ENCODE results near the gene CKB.

The CKB gene

GRCh38 chr14:103522649-103523574, at the start of gene CKB:
CKB (minus strand) TSS chr14:103522830; CDS start chr14:103522493, 337 bp downstream.
- Mint-ChIP-seq H3K27me3 (peaks cover 28% of the 10 kb centered on the region), H3K4me3 (peak within 1 kb of the TSS; percentile 35 to 66)
- no peak for DNase-seq

GRCh38 chr14:103569408-103569807, 46.8 kb upstream of the CKB start:
- no peak for ATAC-seq

More at GRCh38 chr14:103522649-103523574, at the start of gene CKB:
- Mint-ChIP-seq H3K27ac (no peak within 1 kb of the TSS), H3K4me1 (peaks cover 31% of the 10 kb centered on the region), H3K9me3 (no peaks in the 10 kb centered on the region)
- no peak for ATAC-seq

DNA sequence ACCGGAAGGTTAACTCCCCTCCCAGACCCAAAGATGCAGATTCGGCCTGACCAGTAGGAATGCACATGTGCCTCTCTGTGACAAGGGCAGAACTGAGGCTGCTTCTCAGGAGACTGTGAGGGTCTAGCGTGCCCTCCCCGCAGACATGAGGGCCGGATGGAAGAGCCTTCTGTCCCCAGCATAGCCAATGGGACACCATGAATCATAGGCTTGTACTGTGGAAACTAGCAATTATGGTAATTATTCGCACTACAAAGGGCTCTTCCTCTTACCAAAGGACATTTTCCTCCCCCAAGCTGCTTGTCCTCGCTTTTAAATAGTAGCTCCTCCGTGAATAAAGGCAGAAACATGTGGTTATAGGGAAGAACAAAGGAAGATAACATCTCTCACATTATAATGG, 46.3 kb upstream of the CKB start:
- no peak for DNase-seq
- Mint-ChIP-seq H3K9me3 (no peaks in the 10 kb centered on the region), H3K27ac (no peak overlapping the region), H3K4me1 (peaks cover 22% of the 10 kb centered on the region), H3K4me3 (no peak overlapping the region), H3K27me3 (no peaks in the 10 kb centered on the region)
- ATAC-seq, result no peak

More at GRCh38 chr14:103569408-103569807, 46.8 kb upstream of the CKB start:
- DNase-seq, result no peak
- Mint-ChIP-seq H3K9me3 (no peaks in the 10 kb centered on the region), H3K27ac (no peak overlapping the region), H3K4me3 (no peak overlapping the region), H3K27me3 (no peaks in the 10 kb centered on the region), H3K4me1 (peaks cover 20% of the 10 kb centered on the region)

DNA sequence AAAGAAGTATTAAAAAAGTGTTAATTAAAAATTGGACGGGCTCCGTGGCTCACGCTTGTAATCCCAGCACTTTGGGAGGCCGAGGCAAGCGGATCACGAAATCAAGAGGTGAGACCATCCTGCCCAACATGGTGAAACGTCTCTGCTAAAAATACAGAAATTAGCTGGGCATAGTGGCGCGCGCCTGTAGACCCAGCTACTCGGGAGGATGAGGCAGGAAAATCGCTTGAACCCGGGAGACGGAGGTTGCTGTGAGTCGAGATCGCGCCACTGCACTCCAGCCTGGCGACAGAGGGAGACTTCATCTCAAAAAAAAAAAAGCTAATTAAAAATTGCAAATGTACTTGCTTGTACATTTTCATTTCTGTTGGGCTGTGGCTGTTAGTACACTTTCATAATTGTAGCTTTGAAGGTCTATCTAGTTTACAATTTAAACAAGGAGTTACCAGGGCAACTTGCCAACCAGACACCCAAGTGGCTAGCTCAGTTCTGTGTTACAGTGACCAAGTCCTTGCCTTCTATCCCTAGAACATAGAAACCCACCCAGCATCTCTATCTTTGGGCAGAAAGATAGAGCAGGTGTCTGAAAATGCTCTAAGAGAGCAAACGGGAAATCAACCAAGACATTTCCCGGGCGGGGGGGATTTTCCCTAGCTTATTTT, 41.3 kb upstream of the CKB start:
- H3K27me3 Mint-ChIP-seq, result no peaks in the 10 kb centered on the region
- peaks cover 59% of the 10 kb centered on the region for H3K4me1 Mint-ChIP-seq
- peak overlapping the region in 1 of 2 donors; percentile 96 for H3K27ac Mint-ChIP-seq
- H3K4me3 Mint-ChIP-seq, result peak overlapping the region; percentile 92 to 98
- ATAC-seq (no peak), DNase-seq (no peak)
- no peaks in the 10 kb centered on the region for H3K9me3 Mint-ChIP-seq

- Mint-ChIP-seq H3K4me3 (peak overlapping the region; percentile 92 to 98), H3K27ac (peak overlapping the region; percentile 92 to 96), H3K4me1 (peaks cover 66% of the 10 kb centered on the region), H3K9me3 (no peaks in the 10 kb centered on the region), H3K27me3 (no peaks in the 10 kb centered on the region)
- ATAC-seq (no peak), DNase-seq (no peak)
Observed at GRCh38 chr14:103563226-103563620, 40.6 kb upstream of the CKB start.

DNA sequence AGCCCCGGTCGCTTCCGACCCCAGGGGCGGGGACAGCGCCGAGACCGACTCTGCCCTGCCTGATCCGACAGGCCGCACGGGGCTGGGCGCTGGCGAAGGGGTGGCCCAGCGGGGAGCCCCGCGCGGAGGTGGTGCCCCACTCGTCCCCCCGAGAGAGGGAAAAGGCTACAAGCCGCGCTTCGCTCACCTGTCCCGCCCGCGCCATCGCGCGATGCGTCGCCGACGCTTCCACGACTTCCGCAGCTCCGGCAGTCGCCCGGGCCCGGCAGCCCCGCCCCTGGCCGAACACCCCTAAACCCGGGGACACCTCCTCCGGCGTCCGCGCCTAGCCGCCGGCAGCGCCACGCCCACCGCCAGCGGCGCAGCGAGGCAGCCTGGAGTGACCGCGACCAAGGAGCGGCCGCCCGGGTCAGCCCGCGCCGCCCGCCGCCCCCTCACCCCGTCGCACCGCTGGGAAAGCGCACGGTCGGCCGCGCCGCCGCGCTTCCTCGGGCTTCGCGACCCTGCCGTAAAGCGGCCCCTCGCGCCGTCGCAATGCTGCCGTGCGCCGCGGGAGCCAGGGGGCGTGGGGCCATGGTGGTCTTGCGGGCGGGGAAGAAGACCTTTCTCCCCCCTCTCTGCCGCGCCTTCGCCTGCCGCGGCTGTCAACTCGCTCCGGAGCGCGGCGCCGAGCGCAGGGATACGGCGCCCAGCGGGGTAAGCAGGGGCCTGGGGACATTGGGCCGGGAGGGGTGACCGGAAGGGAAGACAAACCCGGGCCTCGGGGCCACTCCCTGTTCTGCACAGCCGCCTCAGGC, 40.0 kb upstream of the CKB start, which contains the start of the genes BAG5 and COA8:
Gene BAG5 (minus strand): TSS at position 229 of the 797 bp plus-strand sequence. CDS start 1,493 bp downstream, outside the sequence.
Gene COA8 (plus strand): TSS at position 532 of the 797 bp plus-strand sequence. CDS start 42 bp downstream, at position 574.
- peak within 1 kb of the TSS; percentile 94 to 96 for H3K27ac Mint-ChIP-seq
- DNase-seq, result peak; percentile 88 to 90
- peak; percentile 89 for ATAC-seq
- no peaks in the 10 kb centered on the region for H3K9me3 Mint-ChIP-seq
- H3K27me3 Mint-ChIP-seq, result no peaks in the 10 kb centered on the region
- H3K4me3 Mint-ChIP-seq, result peak within 1 kb of the TSS; percentile 96 to 98
- peaks cover 66% of the 10 kb centered on the region for H3K4me1 Mint-ChIP-seq

GRCh38 chr14:103562179-103562428, 39.5 kb upstream of the CKB start:
- H3K27me3 Mint-ChIP-seq, result no peaks in the 10 kb centered on the region
- ATAC-seq, result peak; percentile 77
- no peaks in the 10 kb centered on the region for H3K9me3 Mint-ChIP-seq
- DNase-seq, result no peak
- H3K4me1 Mint-ChIP-seq, result peaks cover 71% of the 10 kb centered on the region
- peak overlapping the region; percentile 96 to 98 for H3K4me3 Mint-ChIP-seq
- peak overlapping the region; percentile 94 to 96 for H3K27ac Mint-ChIP-seq

DNA sequence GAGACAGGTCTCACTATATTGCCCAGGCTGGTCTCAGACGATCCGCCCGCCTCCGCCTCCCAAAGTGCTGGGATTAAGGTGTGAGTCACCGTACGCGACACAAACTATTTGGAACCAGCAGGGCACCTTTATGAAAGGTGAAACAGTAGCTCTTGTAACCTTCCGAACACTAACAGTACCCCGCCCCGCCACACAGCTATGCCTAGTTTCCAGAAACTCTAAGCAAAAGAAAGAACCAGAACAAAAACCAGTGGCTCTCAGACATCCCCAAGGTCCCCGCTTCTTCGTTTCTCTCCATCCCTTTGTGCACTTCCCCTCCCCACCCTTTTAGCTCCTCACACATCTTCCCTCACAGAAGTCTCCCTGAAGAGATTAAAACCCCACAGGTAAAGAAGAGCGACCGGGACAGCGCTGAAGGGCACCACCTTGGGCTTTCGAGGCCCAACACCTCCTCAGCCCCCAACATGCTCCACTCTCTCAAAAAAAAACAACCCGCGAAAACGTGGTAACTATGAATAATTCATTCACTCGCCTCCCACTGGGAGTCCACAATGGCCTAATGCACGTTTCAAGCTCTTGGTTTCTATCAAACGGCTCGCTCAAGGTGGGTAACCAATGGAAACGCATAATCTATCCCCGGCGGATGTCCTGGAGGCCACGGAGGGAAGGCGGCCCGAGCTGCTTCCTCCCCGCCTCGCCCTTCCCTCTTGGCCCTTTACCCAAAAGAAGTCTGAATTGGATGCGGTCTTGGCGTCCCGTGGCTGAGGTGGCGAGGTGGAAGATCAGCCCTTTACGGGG, 39.0 kb upstream of the CKB start:
- peaks cover 72% of the 10 kb centered on the region for H3K4me1 Mint-ChIP-seq
- no peaks in the 10 kb centered on the region for H3K9me3 Mint-ChIP-seq
- no peaks in the 10 kb centered on the region for H3K27me3 Mint-ChIP-seq
- peak overlapping the region; percentile 94 to 96 for H3K27ac Mint-ChIP-seq
- peak; percentile 71 for ATAC-seq
- H3K4me3 Mint-ChIP-seq, result peak overlapping the region; percentile 96 to 98
- peak; percentile 34 to 58 for DNase-seq

DNA sequence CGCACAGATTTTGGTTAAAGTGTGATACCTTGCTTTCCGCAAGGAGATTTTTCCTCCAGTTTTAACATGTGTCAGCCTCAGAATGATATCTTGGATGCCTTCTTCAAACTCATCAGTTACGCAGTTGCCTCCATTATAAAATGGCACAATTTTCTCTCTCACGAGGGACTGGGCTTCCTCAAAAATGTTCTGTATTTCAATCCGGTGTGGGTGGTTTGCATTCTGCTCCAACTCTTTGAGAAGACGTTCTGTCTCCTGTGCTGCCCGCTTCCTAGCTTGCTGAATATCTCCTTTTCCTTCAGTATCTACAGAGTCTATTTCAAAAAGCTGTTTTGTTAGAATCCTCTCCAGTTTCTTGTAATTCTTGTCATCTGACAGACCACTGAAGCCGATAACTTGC, 38.1 kb upstream of the CKB start:
- ATAC-seq, result no peak
- no peaks in the 10 kb centered on the region for H3K27me3 Mint-ChIP-seq
- no peak overlapping the region for H3K27ac Mint-ChIP-seq
- no peaks in the 10 kb centered on the region for H3K9me3 Mint-ChIP-seq
- peaks cover 70% of the 10 kb centered on the region for H3K4me1 Mint-ChIP-seq
- peak overlapping the region; percentile 96 to 98 for H3K4me3 Mint-ChIP-seq
- no peak for DNase-seq

DNA sequence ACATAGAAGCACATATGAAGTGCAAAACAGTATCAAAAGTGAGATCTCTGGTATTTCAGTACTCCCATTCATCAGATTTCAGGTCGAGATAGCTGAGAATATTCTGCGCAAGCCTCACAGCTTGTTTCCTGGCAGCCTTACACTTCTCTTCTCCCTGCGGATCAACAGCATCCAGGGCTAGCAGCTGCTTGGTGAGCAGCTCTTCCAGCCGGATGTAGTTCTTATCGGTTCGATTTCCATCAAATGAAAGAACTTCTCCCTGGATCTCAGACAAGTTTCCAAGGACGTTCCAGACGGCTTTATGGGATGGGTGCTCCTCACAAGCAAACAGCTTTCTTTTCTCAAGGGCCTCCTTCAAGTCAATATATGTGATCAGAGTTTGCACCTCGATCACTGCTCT, 37.1 kb upstream of the CKB start:
- Mint-ChIP-seq H3K4me3 (no peak overlapping the region), H3K9me3 (no peaks in the 10 kb centered on the region), H3K27me3 (no peaks in the 10 kb centered on the region), H3K4me1 (peaks cover 73% of the 10 kb centered on the region), H3K27ac (no peak overlapping the region)
- ATAC-seq (no peak), DNase-seq (no peak)

- Mint-ChIP-seq H3K9me3 (no peaks in the 10 kb centered on the region), H3K4me3 (no peak overlapping the region), H3K4me1 (peaks cover 63% of the 10 kb centered on the region), H3K27ac (no peak overlapping the region), H3K27me3 (no peaks in the 10 kb centered on the region)
- DNase-seq, result no peak
- no peak for ATAC-seq
Observed at GRCh38 chr14:103558071-103558882, 35.6 kb upstream of the CKB start.

GRCh38 chr14:103556946-103557758, 34.5 kb upstream of the CKB start:
- DNase-seq (no peak), ATAC-seq (no peak)
- Mint-ChIP-seq H3K4me1 (peaks cover 63% of the 10 kb centered on the region), H3K4me3 (no peak overlapping the region), H3K27me3 (no peaks in the 10 kb centered on the region), H3K27ac (peak overlapping the region in 1 of 2 donors; percentile 71), H3K9me3 (no peaks in the 10 kb centered on the region)

DNA sequence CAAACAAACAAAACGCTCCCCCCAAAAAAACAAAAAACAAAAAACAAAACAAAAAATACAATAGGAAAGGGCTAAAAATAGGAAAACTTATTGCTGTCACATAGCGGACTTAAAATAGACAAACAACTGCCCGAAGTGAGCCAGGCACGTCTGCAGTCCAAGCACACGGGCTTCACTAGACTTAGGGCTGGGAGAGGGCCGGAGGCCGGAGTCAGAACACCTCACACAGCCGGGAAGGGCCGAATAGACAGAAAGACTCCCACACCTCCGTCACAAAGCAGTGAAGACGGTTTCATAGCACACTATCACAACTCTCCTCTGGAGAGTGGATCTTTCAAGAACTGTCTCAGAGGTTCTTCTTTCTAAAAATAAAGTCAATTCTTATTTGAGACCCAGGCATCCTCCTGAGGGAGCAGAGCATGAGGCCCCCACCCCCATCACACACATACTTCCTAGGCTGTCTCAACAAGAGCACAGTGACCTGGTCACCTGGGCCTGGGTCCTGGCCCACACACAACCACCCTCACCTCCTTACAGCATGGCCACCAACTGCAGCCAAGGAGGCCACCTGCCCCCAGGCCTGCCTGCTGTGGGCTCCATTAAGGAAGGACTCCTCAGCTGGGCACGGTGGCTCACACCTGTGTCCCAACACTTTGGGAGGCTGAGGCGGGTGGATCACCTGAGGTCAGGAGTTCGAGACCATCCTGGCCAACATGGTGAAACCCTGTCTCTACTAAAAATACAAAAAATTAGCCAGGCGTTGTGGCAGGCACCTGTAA, 33.1 kb upstream of the CKB start:
- Mint-ChIP-seq H3K27ac (peak overlapping the region in 1 of 2 donors; percentile 90), H3K4me1 (peaks cover 50% of the 10 kb centered on the region), H3K4me3 (no peak overlapping the region), H3K27me3 (no peaks in the 10 kb centered on the region), H3K9me3 (no peaks in the 10 kb centered on the region)
- ATAC-seq, result no peak
- no peak for DNase-seq

All from stimulated activated naive CD8-positive, alpha-beta T cell treated with anti-CD3 and anti-CD28 coated beads, Interleukin-15, amount 100 ng/mL, for 72 hours (primary cell).